ENCODE results near the gene BNC2. TPM values are rescaled to one million over a fixed set of nuclear protein-coding genes. Genes with fewer than 3 reads are reported as not detected.

BNC2 gene
- total RNA-seq, 1 experiment from 2014 or later = 43.6 TPM

DNA sequence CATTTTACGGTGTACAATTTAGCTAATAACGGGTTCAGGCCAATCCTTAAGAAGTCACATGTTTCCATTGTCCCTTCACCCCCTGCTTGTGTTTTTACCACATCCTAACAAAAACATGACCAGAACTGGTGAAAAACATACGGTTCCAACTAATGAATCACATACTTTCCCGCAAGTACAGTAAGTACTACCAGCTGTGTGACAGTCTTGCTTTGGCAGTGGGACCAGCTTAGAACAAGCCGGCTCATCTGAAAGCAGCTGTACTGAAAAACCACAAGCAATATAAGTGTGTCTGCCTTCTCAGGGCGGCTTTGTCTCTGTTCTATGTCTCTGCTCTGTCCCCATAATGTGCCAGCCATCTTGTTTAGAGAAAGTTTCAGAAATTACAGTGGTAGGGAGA is 242.5 kb downstream of the BNC2 start:
- Mint-ChIP-seq H3K4me3 (no peak overlapping the region), H3K27ac (peak overlapping the region; percentile 50 to 65 (median 58); a peak in 4 of 7 replicates), H3K27me3 (ENCODE audit: low read depth) (no peaks in the 10 kb centered on the region), H3K9me3 (no peaks in the 10 kb centered on the region), H3K36me3 (ENCODE audit: insufficient read depth in 1 of 3, low read depth in 3 of 3) (no peaks in the 10 kb centered on the region), H3K4me1 (peaks cover 61% of the 10 kb centered on the region in 2 experiments)
- no peak overlapping the region for H4K8ac ChIP-seq (replicated peaks; ENCODE audit: insufficient read length, low read depth, low read length)
- H3K56ac ChIP-seq (ENCODE audit: insufficient read length, low read depth, low read length) = no peak overlapping the region
- H3K4me1 ChIP-seq (ENCODE audit: insufficient read depth, low read length) = peaks cover 7% of the 10 kb centered on the region; the same call in 1 of the 2 replicates
- no peak overlapping the region for H3T11ph ChIP-seq (ENCODE audit: low read length)
- no CpG with 5 or more reads among the region's 6 CpGs for WGBS (ENCODE audit: extremely low coverage, insufficient read length, low lambda C conversion rate)
- no peaks in the 10 kb centered on the region for H3K79me1 ChIP-seq (ENCODE audit: insufficient read depth, low read depth, low read length, poor library complexity, severe bottlenecking)
- H3K9ac ChIP-seq (ENCODE audit: extremely low read depth, insufficient read length, low read length) = no peak overlapping the region
- H2BK12ac ChIP-seq (ENCODE audit: insufficient read length, low read depth, low read length) = no peak overlapping the region
- H3K18ac ChIP-seq (ENCODE audit: insufficient read length, low read depth, low read length) = no peak overlapping the region
- no peak overlapping the region for H2BK15ac ChIP-seq (ENCODE audit: low read depth, low read length)
- no peak overlapping the region for H2BK20ac ChIP-seq (ENCODE audit: low read depth, low read length, poor library complexity, severe bottlenecking)
- no peak overlapping the region for H3K14ac ChIP-seq (ENCODE audit: insufficient read depth, low read length)
- H2BK5ac ChIP-seq (ENCODE audit: insufficient read length, low read length) = no peak overlapping the region
- H2AFZ ChIP-seq (ENCODE audit: low read length) = no peak overlapping the region
- no peak for DNase-seq
- H3K4me2 ChIP-seq (ENCODE audit: insufficient read depth, insufficient read length, low read length) = no peak overlapping the region
- H3K23ac ChIP-seq (ENCODE audit: insufficient read length, low read depth, low read length) = no peak overlapping the region
- no peaks in the 10 kb centered on the region for H3K9me3 ChIP-seq (ENCODE audit: control insufficient read depth, low read depth, low read length)
- TF ChIP-seq, protein P1, sequence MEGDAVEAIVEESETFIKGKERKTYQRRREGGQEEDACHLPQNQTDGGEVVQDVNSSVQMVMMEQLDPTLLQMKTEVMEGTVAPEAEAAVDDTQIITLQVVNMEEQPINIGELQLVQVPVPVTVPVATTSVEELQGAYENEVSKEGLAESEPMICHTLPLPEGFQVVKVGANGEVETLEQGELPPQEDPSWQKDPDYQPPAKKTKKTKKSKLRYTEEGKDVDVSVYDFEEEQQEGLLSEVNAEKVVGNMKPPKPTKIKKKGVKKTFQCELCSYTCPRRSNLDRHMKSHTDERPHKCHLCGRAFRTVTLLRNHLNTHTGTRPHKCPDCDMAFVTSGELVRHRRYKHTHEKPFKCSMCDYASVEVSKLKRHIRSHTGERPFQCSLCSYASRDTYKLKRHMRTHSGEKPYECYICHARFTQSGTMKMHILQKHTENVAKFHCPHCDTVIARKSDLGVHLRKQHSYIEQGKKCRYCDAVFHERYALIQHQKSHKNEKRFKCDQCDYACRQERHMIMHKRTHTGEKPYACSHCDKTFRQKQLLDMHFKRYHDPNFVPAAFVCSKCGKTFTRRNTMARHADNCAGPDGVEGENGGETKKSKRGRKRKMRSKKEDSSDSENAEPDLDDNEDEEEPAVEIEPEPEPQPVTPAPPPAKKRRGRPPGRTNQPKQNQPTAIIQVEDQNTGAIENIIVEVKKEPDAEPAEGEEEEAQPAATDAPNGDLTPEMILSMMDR (conservative IDR thresholded peaks at IDR 0.05) = no peak
- H4K20me1 ChIP-seq (ENCODE audit: control insufficient read depth, insufficient read depth, insufficient read length) = no peaks in the 10 kb centered on the region
- H3K23me2 ChIP-seq (ENCODE audit: insufficient read length, low read depth, low read length, poor library complexity, severe bottlenecking) = no peaks in the 10 kb centered on the region
- no peak overlapping the region for H2AK5ac ChIP-seq (ENCODE audit: insufficient read length, low read length)
- H4K91ac ChIP-seq (ENCODE audit: insufficient read length, low read depth, low read length) = no peak overlapping the region
- H4K5ac ChIP-seq (ENCODE audit: insufficient read length, low read depth, low read length) = no peak overlapping the region
- no peak overlapping the region for H2BK120ac ChIP-seq (ENCODE audit: low read depth, low read length, poor library complexity, severe bottlenecking)
- H3K4ac ChIP-seq (ENCODE audit: low read depth, low read length) = no peak overlapping the region
- H3K27ac ChIP-seq (ENCODE audit: insufficient read length, low read depth, low read length) = no peak overlapping the region
- no peaks in the 10 kb centered on the region for H3K27me3 ChIP-seq (ENCODE audit: insufficient read depth, low read length)
- no peaks in the 10 kb centered on the region for H3K79me2 ChIP-seq (ENCODE audit: insufficient read depth, low read length)

Measured in H9 (cell line).